Measurements from ENCODE around the gene PNPLA6. TPM values are rescaled to one million over a fixed set of nuclear protein-coding genes. Genes with fewer than 3 reads are reported as not detected.

PNPLA6 gene
- total and polyA plus RNA-seq, 2 of the 8 experiments (the other 6 are each of a cell fraction or from before 2014, with no cell fraction given): 55.1 to 121 TPM

- DNase-seq (ENCODE audit: low read depth in 1 of 2, low spot score in 2 of 2) (no peak), FAIRE-seq (no peak)
- no peak overlapping the region for H2BK120ac ChIP-seq (replicated peaks; ENCODE audit: low read depth, low read length)
- CTCF ChIA-PET (ENCODE audit: partially characterized antibody): interaction anchor here (0.5 to 5.0 kb wide), 6 partner anchors 25 to 348 kb away, joined by 3 to 27 read pairs (median 3); no protein-coding TSS in a partner anchor
- H3K9ac ChIP-seq (replicated peaks in 1 of 4; ENCODE audit: extremely low read depth in 1 of 4, low read depth in 3 of 4, low read length in 3 of 4): no peak overlapping the region
- no peaks in the 10 kb centered on the region for H3K27me3 ChIP-seq (replicated peaks in 1 of 4; ENCODE audit: control insufficient read depth in 3 of 4, extremely low read depth in 1 of 4, insufficient read depth in 3 of 4, low read length in 3 of 4)
- H3K14ac ChIP-seq (ENCODE audit: insufficient read length): no peak overlapping the region
- no peak overlapping the region for H3K27ac ChIP-seq (ENCODE audit: low read depth, low read length)
- peaks cover 0 to 28% of the 10 kb centered on the region in 2 experiments; a peak in 2 of 4 replicates for H3K79me2 ChIP-seq (ENCODE audit: control insufficient read depth in 1 of 2, insufficient read depth in 2 of 2, low read length in 2 of 2)
- peak overlapping the region in 1 of 2 experiments; percentile 86; a peak in 1 of 4 replicates for H3K4me2 ChIP-seq (ENCODE audit: insufficient read depth in 1 of 2, low read depth in 2 of 2, low read length in 2 of 2)
- H3K23ac ChIP-seq (ENCODE audit: insufficient read length): no peak overlapping the region
- H3K4me3 ChIP-seq (ENCODE audit: extremely low read depth in 1 of 4, insufficient read depth in 2 of 4, low read depth in 3 of 4, low read length in 4 of 4): no peak overlapping the region
- no peak overlapping the region for H2AK5ac ChIP-seq (ENCODE audit: low read depth, low read length)
- H3K4ac ChIP-seq (replicated peaks; ENCODE audit: insufficient read length, low read depth, low read length): no peak overlapping the region
- H3K79me1 ChIP-seq (ENCODE audit: low read depth, low read length): peaks cover 7% of the 10 kb centered on the region
- H4K8ac ChIP-seq (ENCODE audit: extremely low read depth, insufficient read depth, low read length): no peak overlapping the region
- no peak overlapping the region for H3K56ac ChIP-seq (replicated peaks; ENCODE audit: insufficient read length, low read depth, low read length)
- no peaks in the 10 kb centered on the region for H3K36me3 ChIP-seq (ENCODE audit: control insufficient read depth in 2 of 4, insufficient read depth in 4 of 4, low read length in 3 of 4)
- no peak overlapping the region for H3K18ac ChIP-seq (ENCODE audit: extremely low read depth, low read length)
- H2BK12ac ChIP-seq (ENCODE audit: low read depth, low read length): no peak overlapping the region
- H2BK15ac ChIP-seq (ENCODE audit: low read length): no peak overlapping the region
- H4K20me1 ChIP-seq (replicated peaks in 1 of 2; ENCODE audit: control insufficient read depth in 1 of 2, insufficient read depth in 2 of 2, low read length in 2 of 2): peaks cover 8 to 19% of the 10 kb centered on the region in 2 experiments
- no peak overlapping the region for H4K91ac ChIP-seq (replicated peaks; ENCODE audit: insufficient read length, low read length)
- H3K9me3 ChIP-seq (ENCODE audit: insufficient read depth in 2 of 2, low read depth in 1 of 2, low read length in 1 of 2): no peaks in the 10 kb centered on the region
- H2AFZ ChIP-seq (ENCODE audit: low read length): no peak overlapping the region
- H3K4me1 ChIP-seq (replicated peaks in 1 of 4; ENCODE audit: control insufficient read depth in 3 of 4, insufficient read depth in 4 of 4, low read length in 3 of 4): peaks cover 0 to 11% (median 5%) of the 10 kb centered on the region in 4 experiments; a peak in 5 of 7 replicates
- WGBS, 2 experiments (ENCODE audit: extremely low coverage in 1 of 2, insufficient coverage in 1 of 2, insufficient read length in 1 of 2, insufficient replicate concordance in 2 of 2, low coverage in 1 of 2, low lambda C conversion rate in 2 of 2, missing lambda C conversion rate in 1 of 2): 79% methylated on average over 6 of the region's 6 CpGs; no CpG with 5 or more reads in 1 of the 2 experiments
- H3K23me2 ChIP-seq (ENCODE audit: low read depth, low read length): peaks cover 11% of the 10 kb centered on the region; the same call in 1 of the 2 replicates
- POLR2A ChIA-PET (ENCODE audit: partially characterized antibody): interaction anchor here (0.6 to 0.9 kb wide), 3 partner anchors 20 to 207 kb away, joined by 3 read pairs; no protein-coding TSS in a partner anchor
- no peak overlapping the region for H2BK5ac ChIP-seq (ENCODE audit: low read depth, low read length)
- H4K5ac ChIP-seq (ENCODE audit: insufficient read length, low read depth, low read length): no peak overlapping the region
- H2BK20ac ChIP-seq (ENCODE audit: low read length): no peak overlapping the region
- TF ChIP-seq MAFK (IDR thresholded peaks at IDR 0.05; ENCODE audit: low read depth, low read length): no peak
- no peak for TF ChIP-seq JUND (IDR thresholded peaks at IDR 0.05; ENCODE audit: low read length)
- no peak for TF ChIP-seq POLR2AphosphoS5 (IDR thresholded peaks at IDR 0.05; ENCODE audit: low read depth, low read length)
- TF ChIP-seq RBBP5 (IDR thresholded peaks at IDR 0.05; ENCODE audit: borderline replicate concordance, low read depth, low read length): no peak
Measured at GRCh38 chr19:7598180-7598579, 62.7 kb downstream of the PNPLA6 start.

Data from H1 (cell line).